Posterior cingulate gyrus (tissue), 11 donors: ENCODE results near the gene SIRT4.

ENCODE experiments used
- DNase-seq, 10 donors: peaks; one replicate each; pipeline versions ENCODE4 v3.0.0 to v3.0.0-alpha.2; 2020 to 2021; ENCODE audit warnings: mixed read lengths in 3 of 10
- intact Hi-C: fragments of 100-400 bp; cut with DNase I; formaldehyde crosslinking; loops from one replicate; pipeline ENCODE4 v1.15.1; 2023

The SIRT4 gene

DNA sequence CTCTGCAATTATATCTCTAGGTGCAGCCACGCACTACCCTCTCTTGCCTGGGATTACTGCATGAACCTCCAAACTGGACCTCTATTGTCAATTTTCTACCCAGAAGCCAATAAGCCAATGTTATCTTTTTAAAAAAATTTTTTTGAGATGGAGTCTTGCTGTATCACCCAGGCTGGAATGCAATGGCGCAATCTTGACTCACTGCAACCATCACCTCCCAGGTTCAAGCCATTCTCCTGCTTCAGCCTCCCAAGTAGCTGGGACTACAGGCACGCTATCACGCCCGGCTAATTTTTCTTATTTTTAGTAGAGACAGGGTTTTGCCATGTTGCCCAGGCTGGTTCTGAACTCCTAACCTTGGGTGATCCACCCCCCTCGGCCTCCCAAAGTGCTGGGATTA lies 25.4 kb upstream of the SIRT4 start:
- intact Hi-C loops = no loop called here
- peak in 1 of 10 donors; percentile 20 for DNase-seq

DNA sequence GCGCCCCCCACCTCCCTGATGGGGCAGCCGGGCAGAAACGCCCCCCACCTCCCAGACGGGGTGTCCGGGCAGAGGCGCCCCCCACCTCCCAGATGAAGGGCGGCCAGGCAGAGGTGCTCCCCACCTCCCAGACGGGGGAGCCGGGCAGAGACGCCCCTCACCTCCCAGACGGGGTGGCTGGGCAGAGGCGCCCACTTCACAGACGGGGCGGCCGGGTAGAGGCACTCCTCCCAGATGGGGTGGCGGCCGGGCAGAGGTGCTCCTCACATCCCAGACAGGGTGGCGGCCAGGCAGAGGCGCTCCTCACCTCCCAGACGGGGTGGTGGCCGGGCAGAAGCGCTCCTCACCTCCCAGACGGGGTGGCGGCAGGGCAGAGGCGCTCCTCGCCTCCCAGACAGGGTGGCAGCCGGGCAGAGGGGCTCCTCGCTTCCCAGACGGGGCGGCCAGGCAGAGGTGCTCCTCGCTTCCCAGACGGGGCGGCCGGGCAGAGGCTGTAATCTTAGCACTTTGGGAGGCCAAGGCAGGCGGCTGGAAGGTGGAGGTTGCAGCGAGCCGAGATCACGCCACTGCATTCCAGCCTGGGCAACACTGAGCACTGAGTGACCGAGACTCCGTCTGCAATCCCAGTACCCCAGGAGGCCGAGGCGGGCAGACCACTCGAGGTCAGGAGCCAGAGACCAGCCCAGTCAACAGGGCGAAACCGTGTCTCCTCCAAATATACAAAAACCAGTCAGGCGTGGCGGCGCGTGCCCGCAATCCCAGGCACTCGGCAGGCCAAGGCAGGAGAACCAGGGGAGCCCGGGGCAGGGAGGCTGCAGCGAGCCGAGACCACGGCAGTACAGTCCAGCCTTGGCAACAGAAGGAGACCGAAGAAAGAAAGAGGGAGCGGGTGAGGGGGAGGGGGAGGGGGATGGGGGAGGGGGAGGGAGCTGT lies 23.7 kb upstream of the SIRT4 start:
- DNase-seq = peak in 3 of 10 donors; percentile 70 to 82 (median 77)

DNA sequence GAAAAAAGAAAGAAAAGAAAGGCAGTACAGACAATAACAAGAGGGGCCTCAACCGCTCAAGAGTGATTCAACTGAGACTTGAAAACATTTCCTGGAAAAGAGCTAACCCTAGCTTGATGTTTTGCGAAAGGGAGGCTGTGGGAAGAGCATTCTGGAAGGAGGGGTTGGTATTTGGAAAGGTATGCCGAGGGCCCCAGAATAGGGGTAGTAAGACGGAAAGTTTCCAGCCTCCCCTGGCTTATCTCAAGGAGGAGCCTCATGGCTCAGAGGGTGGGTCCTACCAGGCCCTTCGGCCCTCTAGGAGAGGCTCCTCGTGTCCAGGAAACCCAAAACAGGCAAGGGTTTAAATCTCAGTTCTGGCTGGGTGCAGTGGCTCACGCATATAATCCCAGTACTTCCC lies 18.8 kb upstream of the SIRT4 start:
- DNase-seq = no peak
- intact Hi-C loops = no loop called here

More for the DNA sequence above, 23.7 kb upstream of the SIRT4 start:
- intact Hi-C loops = no loop called here

DNA sequence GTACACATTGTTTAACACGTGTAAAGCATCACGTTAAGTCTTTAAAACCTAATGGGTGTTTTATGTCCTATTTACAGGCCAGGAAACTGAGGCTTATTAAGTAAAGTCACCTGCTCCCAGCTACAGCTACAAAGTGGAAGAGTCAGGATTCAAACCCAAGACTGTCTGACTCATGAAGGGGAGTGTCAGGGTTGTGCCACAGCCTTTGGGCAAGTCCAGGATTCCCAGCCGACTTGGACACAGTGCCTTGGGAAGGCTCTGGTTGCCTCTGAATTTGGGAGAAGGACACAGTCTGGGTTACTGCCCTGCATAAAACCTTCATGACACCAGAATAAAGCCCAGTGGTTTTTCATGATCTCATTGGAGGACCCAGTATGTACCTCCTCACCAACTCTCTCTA lies 17.7 kb upstream of the SIRT4 start:
- DNase-seq = no peak
- intact Hi-C loops = no loop called here

DNA sequence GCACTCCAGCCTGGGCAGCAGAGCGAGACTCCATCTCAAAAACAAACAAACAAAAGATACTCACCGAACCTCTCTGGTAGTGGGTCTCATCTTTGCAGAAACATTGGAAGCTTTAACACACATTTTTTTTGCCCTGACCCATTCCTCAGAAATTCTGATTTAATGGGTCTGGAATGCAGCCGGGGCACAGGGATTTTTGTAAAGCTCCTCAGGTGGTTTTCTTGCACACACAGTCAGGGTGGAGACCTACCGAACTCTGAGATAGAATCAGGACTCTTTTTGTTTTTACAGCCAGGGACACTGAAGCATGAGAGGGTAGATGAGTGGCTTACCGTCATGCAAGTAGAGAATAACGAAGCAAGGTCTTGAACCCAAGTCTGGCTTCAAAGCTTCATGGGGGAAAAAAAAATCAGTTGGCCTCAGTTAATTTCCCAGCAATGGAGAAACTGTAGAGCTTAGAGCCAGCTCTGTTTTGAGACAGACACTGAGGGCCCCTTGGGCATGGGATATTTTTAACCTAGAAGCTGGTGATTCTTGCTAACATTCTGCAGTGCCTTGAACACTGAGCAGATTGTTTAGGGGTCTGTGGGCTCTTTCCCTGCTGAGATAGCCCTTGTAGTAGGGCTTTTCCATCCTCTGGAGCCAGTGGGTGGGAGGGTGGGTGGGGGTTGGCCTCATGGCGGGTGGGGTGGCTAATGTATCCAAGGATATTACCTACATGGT lies 15.2 kb upstream of the SIRT4 start:
- intact Hi-C loops = no loop called here

DNA sequence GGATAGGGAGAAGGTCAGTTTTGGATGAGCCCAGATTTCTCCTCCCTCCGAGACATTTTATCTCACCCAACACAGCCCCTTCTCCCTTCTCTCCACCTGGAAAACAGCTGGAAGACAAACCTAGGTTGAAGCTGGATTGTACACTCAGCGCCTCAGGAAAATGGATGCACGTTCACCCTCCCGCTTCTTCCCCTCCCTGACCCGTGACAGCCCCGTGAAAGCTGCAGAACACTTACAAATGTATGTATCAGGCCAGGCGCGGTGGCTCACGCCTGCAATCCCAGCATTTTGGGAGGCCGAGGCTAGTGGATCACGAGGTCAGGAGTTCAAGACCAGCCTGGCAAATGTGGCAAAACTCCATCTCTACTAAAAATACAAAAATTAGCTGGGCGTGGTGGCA lies 14.6 kb upstream of the SIRT4 start:
- intact Hi-C loops = no loop called here
- DNase-seq = peak in 1 of 10 donors; percentile 23

More for the DNA sequence above, 15.2 kb upstream of the SIRT4 start:
- no peak for DNase-seq

DNA sequence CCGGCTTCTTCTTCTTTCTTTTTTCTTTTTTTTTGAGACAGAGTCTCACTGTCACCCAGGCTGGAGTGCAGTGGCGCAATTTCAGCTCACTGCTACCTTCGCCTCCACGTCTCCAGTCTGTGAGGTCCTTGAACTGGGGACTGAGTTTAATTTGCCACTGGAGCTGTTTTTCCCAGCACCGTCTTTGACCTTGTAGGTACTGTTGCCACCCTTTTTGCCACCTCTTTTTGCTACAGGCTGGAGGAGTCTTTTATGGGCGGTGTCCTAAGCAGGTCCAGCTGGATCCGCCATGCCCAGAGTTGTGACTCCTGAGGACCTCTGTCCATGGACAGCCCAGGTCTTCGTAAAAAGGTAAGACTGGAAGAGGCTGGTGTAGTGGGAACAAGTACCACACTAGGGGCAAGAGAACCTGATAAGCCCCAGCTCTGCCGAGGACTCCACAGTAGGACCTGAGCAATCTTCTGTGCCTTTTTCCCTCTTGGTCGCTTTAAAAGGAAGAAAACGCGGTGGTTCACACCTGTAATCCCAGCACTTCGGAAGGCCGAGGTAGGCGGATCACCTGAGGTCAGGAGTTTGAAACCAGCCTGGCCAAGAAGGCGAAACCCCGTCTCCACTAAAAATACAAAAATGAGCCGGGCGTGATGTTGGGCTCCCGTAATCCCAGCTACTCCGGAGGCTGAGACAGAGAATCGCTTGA lies 11.4 kb upstream of the SIRT4 start:
- DNase-seq = peak in 1 of 10 donors; percentile 67
- intact Hi-C loops = loop anchor here (2.0 kb wide), 1 partner anchor 24 kb away; no protein-coding TSS in a partner anchor

DNA sequence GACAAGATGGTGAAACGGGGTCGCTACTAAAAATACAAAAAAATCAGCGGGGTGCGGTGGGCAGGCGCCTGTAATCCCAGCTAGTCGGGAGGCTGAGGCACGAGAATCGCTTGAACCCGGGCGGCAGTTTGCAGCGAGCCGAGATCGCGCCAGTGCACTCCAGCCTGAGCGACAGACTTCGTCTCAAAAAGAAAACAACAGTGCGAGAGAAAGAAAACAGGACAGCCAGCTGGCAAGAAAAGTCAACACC lies 9.8 kb upstream of the SIRT4 start:
- intact Hi-C loops = no loop called here
- no peak for DNase-seq

DNA sequence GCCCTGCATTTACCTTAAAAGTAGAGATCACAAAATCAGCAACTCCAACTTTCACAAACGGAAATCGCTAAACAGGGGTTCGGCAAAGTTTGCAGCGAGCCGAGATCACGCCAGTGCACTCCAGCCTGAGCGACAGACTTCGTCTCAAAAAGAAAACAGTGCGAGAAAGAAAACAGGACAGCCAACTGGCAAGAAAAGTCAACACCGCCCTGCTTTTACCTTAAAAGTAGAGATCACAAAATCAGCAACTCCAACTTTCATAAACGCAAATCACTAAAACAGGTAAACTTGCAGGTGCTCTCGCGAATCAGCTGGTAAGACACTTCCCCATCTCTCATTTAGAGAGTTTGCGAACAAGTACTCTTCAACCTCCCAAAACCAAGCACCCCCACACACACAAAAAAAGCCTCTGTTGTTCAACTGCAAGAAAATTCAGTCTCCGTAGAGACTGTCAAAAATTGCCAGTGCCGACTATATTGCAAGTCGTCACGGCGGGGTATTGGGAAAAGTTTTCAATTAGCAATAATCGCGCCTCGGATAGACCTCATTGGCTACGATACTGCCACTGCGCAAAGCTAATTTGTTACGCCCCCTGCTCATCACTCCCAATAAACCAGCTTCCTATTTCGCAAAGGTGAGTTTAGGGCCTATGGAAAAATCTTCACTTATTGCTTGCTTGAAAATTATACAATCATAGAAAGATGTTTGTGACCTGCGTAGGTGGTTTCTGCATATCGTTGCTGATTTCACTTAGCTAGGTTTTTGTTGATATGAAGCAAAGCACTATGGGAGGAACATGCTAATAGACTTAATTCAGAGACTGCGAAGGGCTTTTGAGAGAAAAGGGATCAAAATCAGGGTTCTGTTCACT lies 9.2 kb upstream of the SIRT4 start, which contains the start of gene RNU4-1:
RNU4-1 (minus strand) TSS at position 577 of the 871 bp plus-strand sequence.
- peak; percentile 39 to 94 (median 60) for DNase-seq
- intact Hi-C loops = no loop called here

DNA sequence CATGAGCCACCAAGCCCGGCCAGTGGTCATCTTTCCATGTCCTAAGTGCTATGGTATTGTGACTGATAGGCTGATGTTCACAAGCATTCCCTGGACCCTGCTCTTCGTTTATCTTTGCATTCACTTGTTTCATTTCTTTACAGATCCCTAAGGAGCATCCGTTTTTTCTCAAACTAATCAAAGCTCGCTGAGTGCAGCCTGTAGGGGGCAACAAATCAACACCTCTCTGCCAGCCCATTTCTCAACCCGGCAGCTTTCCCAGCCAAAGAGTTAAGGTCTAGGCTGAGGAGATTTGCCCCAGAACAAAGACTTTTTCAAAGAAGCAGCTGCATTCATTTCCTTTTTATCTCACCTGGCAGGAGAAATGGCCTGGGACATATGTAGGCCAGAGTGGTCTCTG lies 12.1 kb downstream of the SIRT4 start:
- intact Hi-C loops = no loop called here
- DNase-seq = peak in 1 of 10 donors; percentile 13

DNA sequence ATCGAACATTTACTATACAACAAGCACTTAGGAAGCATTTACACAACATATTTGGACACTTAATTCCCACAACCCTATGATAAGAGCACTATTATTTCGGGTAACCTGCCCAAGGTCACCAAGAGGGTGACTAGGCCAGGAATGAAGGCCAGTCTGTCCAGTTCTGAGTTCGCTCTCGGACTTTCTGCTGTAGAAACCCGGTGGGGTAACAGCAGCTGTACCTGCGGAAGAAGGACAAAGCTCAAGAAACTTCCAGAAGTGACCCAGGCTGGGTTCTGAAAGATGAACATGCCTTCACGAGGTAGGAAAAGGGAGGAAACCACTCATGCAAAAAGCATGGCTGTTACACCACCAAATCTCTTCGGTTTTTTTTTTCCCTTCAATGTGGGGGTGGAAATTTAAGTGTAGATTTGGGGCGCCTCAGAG lies 14.7 kb downstream of the SIRT4 start:
- peak in 1 of 10 donors; percentile 30 for DNase-seq
- intact Hi-C loops = no loop called here

DNA sequence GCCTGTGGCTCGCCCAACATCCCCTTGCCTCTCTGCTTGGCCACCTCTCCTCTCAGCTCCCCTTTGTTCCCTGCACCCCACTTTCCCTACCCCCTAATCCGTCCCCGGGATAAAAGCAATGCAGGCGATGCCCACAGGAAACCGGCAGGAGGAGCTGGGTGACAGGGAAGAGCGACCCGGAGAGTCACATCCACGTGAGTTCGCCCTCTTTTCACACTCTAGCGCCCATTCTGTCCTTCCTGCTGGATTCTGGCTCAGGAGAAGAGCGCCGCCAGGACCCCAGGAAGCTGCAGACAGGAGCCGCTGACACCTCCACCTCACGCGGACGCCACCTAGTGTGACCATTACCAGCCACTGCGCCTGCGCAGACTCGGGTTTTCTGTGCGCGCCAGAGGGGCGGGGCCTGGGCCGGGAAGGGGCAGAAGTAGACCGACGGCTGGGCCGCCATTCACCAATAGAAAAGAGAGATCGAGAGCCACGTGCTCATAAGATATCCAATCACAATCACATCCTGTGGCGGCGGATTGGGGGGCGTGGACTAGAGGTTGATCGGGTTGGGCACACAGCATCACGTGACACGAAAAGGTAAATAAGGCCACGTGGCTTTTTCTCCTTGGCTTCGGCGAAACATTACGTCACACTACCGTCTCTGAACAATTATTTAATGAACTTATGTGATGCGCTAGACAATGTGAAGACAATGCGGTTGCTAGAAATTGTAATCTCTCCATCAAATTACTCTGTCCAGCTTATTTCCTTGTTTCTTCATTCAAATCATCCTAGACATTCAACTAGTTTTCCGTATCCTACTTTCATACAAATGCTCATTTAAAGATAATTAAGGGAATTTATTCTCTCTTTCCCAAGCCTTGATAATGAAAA lies 15.3 kb downstream of the SIRT4 start:
- intact Hi-C loops = no loop called here
- DNase-seq = peak; percentile 99 to 100 (median 100)

DNA sequence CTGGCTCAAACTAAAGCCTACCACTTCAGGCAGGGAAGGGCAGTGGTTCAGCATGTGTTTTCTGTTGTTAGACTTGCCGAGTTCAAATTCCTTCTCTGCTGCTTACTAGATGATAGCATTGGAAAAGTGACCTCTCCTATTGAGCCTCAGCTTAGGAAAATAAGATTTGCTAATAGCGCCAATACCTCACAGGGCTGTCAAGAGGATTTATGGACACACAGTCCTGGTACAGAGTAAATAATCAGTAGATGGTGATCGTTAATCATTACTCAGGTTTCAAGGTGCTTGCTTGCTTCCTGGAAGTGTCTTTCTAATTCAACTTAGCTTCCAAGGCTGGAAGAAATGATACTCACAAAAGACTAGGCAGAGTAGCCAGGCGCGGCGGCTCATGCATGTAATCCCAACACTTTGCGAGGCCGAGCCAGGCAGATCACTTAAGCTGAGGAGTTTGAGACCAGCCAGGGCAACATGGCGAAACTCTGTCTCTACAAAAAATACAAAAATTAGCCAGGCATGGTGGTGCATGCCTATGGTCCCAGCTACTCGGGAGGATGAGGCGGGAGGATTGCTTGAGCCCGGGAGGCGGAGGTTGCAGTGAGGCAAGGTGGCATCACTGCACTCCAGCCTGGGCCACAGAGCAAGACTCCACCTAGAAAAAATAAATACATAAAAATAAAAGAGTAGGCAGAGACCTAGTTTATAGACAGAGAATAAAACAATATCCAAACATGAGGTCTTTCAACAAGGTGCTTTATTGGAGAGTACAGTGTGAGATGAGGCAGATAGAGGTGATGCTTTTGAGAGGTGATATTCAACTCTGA lies 19.5 kb downstream of the SIRT4 start:
- no peak for DNase-seq

DNA sequence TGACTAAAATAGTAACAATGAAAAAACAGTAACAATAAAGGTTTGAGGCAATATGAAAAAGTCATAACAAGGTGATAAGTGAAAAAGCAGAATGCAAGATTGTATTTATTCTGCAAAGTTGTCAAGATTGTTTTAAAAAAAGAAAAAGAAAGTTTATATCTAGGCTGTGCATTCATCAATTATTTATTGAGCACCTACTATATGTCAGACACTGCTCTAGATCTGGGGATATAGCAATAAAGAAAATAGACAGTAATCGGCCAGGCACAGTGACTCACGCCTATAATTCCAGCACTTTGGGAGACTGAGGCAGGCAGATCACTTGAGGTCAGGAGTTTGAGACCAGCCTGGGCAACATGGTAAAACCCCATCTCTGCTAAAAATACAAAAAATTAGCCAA lies 21.7 kb downstream of the SIRT4 start:
- DNase-seq = peak in 1 of 10 donors; percentile 2
- intact Hi-C loops = loop anchor here (10.0 kb wide), 1 partner anchor 111 kb away; the partner anchor contains the start of gene COX6A1

More for the DNA sequence above, 19.5 kb downstream of the SIRT4 start:
- intact Hi-C loops = loop anchor here (10.0 kb wide), 1 partner anchor 113 kb away; the partner anchor contains the start of gene COX6A1

DNA sequence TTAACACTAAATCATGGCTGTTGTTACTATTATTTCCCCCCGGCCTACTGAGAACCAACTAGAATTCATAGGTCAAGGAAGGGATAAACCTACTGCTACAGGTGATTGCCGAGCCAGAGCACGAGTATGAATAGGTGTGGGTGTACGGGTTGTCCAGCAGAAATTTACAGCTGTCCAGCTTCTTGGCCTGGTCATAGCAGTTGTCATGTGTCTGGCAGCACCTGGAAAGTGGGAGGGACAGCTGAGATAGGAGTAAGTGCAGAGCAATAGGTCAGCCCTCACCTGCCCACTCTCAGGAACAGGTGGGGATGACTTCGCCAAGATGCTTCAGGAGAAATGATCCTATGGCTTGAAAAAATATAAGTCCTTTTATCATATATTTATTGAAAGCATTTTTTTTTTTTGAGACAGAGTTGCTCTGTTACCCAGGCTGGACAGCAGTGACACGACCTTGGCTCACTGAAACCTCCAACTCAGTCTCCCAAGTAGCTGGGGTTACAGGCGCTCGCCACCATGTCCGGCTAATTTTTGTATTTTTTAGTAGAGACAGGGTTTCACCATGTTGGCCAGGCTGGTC lies 22.8 kb downstream of the SIRT4 start:
- peak in 1 of 10 donors; percentile 24 for DNase-seq
- intact Hi-C loops = loop anchor here (10.0 kb wide), 1 partner anchor 110 kb away; the partner anchor contains the start of gene COX6A1

DNA sequence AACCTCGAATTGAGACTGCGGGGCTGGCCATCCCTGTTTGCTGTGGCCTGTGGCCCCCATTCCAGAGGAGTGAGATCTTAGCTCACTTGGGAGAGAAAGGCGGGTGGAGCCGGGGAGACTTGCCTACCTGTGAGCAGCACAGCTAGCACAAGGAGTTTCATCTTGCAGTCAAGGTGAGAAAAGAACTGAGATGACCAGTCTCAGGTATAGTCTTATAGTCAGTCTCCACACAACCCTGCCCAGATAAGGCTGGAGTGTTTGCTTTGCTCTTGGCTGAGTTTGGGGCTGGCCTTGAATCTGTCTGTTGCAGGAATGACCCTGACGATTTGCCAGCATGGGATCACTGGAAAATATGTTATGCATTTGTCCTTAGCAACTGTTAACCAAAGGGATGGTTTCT lies 25.5 kb downstream of the SIRT4 start, which contains the start of gene PLA2G1B:
PLA2G1B (minus strand) TSS at position 187 of the 400 bp plus-strand sequence; CDS start at position 161, 26 bp downstream.
- intact Hi-C loops = loop anchor here (10.0 kb wide), 1 partner anchor 107 kb away; the partner anchor contains the start of gene COX6A1
- peak in 1 of 10 donors; percentile 18 for DNase-seq

DNA sequence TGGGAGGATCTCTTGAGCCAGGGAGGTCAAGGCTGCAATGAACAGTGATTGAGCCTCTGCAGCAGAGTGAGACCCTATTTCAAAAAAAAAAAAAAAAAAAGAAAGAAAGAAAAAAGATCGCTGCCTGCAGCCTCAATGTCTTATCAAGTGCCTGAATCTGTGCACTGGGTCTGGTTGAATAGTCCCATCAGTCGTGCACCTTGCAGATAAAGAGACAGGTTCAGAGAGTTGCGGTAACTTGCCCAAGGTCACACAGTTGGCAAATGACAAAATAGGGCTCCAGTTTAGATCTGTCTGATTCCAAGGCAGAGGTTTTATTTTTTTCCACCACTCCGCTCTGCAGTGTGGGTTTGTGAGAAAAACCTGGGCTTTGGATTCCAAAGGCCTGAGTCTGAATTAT lies 26.1 kb downstream of the SIRT4 start:
- intact Hi-C loops = loop anchor here (10.0 kb wide), 1 partner anchor 107 kb away; the partner anchor contains the start of gene COX6A1
- DNase-seq = no peak
